GM10847 (cell line): ENCODE measurements around the gene RHBDF1.

Experiments used
- POLR2A ChIP-seq: IDR thresholded peaks from 2 replicates; pipeline ENCODE4 v1.6.1; 2011; ENCODE audit not compliant: insufficient read length; ENCODE audit errors: extremely low read depth

The RHBDF1 gene

DNA sequence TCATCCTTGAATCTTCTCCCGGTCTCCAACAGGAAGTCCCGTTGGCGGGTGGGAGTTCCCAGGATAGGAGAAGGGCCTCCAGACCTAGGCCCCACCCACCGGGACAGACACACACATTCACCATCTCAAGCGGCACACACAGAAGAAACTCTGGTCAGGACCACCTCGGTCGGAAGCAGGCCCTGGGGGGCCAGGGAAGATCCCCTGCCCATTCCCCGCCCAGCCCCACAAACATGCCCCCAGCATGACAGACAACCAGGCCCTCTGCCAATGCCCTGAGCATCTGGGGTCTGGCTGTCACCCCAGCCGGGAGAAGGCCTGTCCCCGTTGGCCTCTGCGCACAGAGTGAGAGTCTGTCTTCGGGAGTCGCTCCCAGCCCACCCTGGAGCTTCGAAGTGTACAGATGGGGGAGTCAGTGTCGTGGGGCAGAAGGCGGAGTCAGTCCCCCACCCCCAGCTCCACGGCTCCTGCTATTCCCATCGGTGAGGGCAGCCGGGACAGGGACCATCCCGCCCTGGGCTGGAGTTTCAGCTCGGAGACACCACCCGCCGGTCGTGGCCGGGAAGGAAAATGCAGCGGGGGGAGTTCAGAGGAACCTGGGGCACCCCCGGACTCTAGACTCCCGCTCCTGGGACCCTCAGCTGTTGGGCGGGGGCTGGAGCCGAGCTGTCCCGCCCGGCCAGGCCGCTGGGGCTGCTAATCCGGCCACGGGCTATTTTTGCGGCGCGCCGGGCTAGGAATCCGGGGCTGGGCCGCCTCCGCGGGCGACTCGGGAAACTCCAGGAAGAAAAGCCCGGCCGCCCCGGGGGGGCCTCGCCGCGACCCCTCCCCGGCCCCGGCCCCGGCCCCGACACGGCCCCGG is 660 bp downstream of the RHBDF1 start:
- no peak for TF ChIP-seq POLR2A

DNA sequence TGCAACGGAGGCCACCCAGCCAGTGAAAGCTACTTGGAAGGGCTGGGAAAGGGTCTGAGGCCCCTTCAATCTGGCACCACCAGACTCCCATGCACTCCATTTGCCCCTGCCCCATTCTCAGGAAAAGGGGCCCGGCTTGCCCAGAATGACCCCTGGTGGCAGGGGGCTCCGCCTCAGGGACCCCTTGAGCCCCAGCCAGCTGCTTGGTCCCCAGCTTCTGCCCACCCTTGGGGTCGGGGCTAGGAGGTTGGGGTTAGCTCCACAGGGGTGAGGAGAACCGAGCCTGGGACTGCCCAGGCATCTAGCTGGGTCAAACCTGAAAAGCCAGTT is 1.3 kb downstream of the RHBDF1 start:
- no peak for TF ChIP-seq POLR2A

DNA sequence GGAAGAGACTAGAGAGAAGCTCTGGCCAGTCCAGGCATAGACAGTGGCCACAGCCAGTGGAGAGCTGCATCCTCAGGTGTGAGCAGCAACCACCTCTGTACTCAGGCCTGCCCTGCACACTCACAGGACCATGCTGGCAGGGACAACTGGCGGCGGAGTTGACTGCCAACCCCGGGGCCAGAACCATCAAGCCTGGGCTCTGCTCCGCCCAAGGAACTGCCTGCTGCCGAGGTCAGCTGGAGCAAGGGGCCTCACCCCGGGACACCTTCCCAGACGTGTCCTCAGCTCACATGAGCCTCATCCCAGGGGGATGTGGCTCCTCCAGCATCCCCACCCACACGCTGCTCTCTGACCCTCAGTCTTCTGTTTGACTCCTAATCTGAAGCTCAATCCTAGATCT is 3.2 kb downstream of the RHBDF1 start:
- TF ChIP-seq POLR2A: no peak

DNA sequence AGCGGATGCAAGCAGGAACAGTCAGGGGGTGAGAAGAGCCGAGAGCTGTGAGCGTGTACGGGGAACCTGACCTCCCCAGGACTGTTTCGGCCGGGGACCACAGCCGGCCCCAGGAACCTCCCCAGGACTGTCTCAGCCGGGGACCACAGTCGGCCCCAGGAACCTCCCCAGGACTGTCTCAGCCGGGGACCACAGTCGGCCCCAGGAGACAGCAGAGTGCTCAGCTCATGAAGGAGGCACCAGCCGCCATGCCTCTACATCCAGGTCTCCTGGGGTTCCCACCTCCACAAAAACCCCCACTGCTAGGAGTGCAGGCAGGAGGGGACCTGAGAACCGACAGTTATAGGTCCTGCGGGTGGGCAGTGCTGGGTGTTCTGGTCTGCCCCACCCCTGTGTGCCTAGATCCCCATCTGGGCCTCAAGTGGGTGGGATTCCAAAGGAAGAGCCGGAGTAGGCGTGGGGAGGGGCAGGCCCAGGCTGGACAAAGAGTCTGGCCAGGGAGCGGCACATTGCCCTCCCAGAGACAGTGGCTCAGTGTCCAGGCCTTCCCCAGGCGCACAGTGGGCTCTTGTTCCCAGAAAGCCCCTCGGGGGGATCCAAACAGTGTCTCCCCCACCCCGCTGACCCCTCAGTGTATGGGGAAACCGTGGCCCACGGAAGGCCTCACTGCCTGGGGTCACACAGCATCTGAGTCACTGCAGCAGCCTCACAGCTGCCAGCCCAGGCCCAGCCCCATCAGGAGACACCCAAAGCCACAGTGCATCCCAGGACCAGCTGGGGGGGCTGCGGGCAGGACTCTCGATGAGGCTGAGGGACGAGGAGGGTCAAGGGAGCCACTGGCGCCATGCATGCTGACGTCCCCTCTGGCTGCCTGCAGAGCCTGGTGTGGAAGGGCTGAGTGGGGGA is 4.3 kb downstream of the RHBDF1 start:
- TF ChIP-seq POLR2A: no peak

DNA sequence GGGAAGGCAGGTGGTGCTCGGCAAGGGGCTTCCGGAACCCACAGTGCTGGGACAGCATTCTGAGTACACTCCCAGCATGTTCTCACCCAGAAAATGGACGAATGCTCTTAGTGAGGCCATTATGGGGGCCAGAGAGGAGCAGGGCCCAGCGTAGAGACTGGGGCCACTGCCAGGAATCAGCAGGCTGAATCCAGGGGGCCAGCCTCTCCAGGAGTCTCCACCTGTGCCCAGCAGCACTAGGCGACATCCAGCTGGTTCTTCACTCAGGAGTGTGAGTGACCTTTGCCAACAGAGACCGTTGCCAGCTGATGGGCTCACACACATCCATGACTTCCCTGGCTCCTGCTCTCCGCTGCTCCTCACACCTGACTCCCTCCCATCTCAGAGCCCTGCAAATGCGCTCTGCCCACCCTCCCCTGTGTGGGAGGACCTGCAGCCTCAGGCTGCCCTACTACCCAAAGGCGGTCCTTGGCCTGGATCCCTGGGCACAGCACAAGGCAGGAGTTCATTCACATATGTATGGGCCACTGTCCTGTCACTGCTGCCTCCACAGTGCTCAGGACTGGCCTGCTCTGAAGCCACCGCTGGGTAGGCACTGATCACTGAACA is 5.1 kb downstream of the RHBDF1 start:
- TF ChIP-seq POLR2A: no peak

DNA sequence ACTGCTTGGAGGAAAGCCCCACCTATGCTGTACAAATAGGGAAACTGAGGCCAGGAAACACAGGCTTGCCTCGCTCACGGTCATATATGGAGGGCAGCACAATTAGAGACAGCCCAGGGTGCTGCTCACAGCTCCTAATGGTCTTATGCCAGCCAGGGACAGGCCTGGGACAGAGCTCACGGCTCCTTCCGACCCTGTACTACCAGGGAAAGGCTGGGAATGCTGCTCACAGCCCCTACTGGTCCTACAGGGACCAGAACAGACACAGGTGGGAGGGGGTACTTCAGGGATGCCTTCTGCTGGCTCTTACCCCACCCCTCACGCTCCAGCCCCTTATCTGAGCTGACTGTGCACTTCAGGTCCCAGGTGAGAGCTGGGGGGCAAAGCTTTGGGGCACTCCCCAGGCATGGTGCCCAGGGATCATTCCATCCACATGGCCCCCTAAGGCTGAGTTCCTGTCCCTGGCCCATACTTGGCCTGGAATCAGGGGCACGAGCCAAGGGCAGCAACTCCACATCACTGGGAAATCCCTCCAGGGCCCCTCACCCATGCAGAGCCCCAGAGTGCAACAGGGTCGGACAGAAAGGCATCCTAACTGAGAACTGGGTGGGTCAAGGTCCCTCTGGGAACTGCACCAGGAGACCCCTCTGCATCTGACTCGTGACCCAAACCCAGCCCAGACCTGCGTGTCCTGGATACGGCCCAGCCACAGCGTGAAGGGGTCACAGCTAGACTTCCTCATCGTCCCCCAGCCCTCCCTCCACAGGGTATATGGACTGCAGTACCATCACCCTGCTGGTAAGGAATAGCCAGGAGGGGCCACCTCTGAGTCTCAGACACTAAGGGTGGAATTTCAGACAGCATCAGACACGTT is 5.9 kb downstream of the RHBDF1 start:
- no peak for TF ChIP-seq POLR2A

DNA sequence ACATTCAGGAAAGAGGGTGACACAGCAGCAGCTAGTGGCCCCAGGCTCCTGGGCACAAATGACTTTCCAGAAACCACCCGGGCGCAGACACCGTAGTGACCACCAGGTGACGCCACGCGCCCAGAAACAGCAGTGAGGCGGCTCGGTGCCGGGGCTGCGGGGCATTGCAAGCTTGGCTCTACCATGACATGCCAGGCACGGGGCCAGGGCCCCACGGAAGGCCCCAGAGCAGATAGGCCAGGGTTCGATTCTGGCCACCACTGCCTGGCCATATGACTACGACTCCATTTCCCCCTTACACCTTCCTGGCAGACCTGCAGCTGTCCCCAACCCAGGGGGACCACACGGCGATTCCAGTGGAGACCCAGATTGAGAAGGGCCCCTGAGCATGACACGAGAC is 6.7 kb downstream of the RHBDF1 start:
- TF ChIP-seq POLR2A: no peak

DNA sequence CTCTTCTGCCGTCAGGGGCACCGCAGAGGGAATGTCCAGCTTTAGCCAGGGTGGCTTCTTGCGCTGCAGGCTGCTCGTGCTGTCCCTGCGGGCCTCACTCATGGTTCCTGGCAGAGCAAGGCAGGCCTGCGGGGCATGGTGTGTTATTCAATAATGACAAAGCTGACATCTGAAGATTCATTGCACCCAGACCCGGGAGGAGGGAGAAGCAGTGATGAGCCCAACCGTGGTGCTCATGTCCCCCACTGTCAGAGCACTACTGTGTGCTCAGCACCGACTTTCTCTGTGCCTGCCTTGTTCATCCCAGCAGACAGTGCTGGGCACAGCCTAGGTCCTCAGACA is 7.5 kb downstream of the RHBDF1 start:
- TF ChIP-seq POLR2A: no peak

DNA sequence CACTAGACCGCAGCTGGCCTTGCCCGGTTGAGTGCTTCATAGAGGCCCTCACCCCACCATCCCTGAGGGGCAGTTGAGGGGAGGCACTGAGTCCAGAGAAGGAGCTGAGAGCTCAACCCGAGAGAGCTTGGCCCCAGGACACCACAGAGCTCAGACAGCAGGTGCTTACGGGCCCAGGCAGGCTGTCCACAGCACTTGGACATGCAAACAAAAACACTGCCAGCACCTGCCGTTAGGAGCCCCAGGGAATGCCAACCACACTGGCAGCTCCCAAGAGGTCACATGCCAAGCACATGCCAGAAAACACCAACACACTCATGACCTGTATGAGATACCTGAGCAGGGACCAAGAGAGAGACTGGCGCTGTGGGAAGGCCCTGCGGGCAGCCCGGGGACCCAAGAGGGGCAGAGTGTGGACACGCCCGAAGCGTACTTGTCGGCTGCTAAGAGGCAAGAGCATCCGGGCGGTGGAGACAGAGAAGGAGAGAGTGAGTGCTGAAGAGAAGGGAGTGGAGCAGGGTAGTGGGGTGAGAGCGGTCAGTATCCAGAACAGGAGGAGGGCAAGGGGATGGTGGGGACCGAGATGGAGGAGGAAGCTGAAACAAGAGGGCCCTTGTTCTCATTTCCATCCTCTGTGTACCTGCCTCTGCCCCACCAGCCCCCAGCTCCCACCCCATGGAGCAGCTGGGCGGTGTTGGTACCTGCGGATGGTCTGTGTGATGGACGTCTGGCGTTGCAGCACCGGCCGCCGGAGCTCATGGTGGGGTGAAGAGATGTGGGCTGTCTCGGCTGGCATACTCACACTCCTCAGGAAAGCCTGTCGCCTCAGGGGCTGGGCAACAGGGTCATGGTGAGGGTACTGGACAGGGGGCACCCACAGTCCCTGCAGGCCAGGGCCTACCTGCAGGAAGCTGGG is 8.2 kb downstream of the RHBDF1 start:
- TF ChIP-seq POLR2A: no peak

DNA sequence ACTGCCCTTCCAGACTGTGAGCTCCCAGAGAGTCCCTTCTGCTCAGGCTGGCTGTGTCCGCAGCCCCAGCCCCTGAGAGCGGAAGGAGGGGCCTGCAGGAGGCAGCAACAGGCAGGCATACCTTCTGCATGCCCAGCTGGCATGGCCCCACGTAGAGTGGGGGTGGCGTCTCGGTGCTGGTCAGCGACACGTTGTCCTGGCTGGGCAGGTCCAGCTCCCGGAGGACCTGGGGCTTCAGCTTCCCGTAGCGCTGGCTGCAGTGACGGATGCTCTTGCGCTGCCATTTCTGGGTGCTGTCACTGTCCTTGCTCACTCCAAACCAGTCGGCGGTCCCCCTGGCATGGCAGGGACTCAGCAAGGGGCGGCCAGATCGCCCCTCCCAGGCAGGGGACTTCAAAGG is 9.0 kb downstream of the RHBDF1 start:
- no peak for TF ChIP-seq POLR2A

DNA sequence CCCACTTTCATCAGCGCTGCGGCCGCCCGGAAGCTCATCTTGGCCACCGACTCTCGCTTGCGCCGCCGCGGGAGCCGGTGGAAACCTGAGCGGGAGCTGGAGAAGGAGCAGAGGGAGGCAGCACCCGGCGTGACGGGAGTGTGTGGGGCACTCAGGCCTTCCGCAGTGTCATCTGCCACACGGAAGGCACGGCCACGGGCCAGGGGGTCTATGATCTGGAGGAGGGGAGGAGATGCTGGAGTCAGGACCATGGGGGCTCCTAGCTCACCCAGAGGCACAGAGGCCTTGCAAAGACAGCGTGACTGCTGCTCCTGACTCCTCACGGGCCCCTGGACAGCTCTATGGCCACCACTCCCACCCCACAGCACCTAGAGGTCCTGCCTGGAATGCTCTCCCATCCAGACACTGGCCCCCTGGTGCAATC is 9.5 kb downstream of the RHBDF1 start:
- no peak for TF ChIP-seq POLR2A

DNA sequence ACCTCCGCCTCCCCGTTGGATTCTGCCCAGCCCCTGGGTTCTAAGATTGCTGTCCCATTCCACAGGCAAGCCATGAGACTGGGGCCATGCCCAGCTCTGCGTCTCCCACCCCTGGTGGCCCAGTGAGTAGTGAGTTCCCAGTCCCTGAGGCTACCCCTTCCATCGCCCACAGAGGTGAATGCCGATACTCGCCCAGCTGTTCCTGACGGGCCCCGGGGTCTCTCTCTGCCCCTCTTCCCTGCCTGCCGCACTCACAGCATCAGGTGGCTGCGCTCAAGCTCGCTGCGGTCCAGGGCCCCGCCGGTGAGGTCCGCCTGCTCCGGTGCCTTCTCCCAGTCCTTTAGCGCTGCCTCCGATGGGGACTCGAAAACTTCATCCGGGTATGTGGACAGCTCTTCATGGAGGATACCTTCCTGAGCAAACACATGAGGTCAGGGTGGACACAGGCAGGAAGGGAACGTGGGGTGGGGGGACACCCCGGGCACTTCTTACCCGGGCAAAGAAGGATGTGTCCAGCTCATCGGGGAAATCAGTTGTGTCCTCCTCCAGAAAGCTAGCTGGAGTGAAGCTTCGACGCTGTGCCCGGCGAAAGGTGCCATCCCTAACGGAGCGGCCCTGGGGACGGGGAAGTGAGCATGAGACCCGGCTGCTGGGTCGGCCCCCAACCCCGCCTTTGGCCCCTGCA is 10.0 kb downstream of the RHBDF1 start:
- no peak for TF ChIP-seq POLR2A

DNA sequence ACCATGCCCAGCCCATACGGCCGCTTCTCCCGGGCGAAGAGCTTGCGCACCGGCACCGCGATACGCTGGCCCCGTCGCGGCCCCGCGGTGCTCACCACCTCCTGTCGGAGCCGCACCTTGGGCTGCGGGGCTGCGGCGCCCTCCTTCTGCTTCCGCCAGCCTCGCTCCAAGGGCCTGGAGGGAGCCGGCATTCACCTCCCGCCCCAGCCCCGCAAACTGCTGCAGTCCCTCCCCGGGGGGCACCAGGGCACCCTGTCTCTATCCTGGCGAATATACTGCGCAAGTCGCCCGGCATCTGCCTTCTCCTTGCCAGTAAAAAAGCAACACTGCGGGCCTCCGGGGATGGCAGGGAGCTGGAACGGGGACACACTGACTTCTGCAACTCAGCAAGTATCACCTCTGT is 10.6 kb downstream of the RHBDF1 start:
- TF ChIP-seq POLR2A: no peak

DNA sequence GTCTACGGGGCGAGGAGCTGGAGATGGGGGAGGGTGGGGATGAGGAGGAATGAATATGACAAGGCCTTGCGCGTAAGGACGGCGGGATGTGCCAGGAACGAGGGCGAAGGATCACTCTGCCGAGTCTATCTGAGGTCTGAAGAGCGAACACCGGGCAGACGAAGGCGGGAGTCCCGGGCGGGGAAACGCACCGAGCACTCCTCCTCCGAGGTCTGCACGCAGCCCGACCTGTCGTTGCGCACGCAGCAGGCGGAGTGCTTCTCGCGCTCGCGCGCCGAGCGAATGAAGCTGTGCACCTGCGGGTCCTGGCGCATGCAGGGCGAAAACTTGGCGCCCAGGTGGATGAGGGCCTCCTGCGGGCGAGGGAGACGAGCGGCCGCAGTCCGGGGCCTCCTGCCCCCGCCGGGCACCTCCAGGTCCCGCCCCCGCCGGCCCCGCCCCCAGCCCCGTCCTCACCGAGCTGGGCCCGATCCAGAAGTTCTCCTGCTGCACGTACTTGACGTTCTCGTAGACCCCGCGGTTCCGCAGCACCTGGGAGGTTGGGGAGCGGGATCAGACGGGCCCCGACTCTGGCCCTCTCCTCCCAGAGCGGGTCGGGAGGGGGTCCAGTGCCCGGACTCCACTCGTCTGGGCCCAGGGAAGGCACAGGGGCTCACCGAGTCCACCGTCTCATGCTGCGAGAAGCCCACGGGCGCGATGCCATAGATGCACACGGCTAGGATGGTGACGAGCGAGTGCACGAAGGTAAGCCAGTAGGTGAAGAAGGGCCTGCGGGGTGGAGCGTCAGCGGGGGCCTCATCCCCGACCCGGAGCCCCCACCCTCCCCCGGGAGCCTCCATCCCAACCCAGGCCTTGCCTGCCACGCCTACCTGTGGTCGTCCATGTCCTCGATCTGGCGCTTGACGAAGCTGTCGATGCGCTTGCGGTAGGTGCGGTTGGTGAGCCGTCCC is 11.2 kb downstream of the RHBDF1 start:
- no peak for TF ChIP-seq POLR2A
